Measurements from ENCODE around the gene CHDH.

Gene CHDH

DNA sequence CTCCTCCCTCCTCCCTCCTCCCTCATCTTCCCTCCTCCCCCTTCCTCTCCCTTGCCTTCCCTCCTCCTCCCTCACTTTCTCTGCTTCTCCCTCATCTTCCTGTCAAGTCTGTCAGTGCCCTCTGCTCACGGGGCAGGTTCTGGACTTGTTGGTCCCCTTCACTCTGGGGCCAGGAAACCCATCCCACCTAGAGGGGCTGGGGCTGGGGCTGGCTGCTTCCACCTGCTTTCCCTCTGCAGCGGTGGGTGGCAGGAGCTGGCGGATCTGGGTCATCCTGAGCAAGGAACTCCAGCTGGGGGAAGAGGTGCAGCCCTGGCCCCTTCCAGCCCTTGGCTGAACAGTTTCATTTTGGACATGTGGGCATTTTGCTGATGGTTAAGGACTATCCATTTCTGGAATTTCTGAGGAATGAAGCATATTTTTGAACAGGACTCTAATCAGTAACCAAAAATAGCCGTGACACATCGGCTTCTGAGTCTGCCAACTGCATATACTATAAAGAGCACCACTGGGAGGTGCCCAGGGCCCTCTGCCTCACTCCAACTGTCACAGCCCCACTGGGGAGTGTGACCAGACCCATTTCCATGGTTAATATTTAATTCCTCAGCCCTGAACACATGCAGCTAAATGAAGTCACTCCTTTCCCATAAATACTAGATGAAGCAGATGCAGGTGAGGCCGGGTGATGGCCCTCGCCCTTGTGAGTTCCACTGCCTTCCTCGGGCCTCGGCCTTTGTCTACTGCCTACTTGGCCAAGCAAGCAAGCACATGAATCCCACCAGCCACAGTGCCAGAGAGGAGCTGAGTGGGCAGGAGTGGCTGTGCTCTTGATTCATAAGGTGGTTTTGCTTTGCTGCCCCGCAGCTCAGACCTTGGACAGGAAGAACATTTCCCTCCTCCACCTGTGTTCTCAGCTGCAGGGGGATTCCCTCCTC is 39.8 kb downstream of the CHDH start:
- no peak for DNase-seq

- no peak for DNase-seq
Measured at GRCh38 chr3:53805463-53806159, 40.6 kb downstream of the CHDH start.

GRCh38 chr3:53804697-53805462 is 41.3 kb downstream of the CHDH start:
- DNase-seq: no peak

GRCh38 chr3:53803816-53804695 is 42.2 kb downstream of the CHDH start:
- no peak for DNase-seq

DNA sequence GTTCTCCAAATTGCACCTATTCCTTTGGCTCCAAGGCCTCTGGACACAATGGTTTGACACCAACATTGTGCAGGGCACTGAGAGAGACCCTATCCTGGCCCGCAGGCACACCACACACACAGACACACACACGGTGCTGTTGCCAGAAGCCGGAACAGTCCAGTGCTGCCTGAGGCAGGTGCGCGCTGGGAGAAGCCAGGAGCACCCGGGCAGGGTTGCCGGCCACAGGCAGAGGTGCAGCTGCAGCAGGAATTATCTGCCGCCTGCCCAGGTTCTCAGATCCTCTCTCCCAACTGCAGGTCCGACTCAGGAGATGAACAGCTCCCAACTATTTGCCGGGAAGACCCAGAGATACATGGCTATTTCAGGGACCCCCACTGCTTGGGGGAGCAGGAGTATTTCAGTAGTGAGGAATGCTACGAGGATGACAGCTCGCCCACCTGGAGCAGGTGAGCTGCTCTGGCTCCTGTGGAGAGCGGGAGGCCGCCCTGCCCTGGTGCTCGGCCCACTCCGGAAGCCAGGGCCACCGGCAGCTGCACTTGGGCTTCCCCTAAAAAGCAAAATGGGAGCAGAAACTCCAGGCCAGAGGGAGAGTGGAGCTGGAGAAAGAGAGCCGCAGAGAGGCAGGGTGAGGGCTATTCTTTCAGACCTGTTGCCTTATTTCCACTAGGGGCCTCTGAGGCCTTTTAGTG is 42.9 kb downstream of the CHDH start:
- DNase-seq: no peak

- DNase-seq: no peak
Measured at GRCh38 chr3:53802256-53802880, 43.9 kb downstream of the CHDH start.

DNA sequence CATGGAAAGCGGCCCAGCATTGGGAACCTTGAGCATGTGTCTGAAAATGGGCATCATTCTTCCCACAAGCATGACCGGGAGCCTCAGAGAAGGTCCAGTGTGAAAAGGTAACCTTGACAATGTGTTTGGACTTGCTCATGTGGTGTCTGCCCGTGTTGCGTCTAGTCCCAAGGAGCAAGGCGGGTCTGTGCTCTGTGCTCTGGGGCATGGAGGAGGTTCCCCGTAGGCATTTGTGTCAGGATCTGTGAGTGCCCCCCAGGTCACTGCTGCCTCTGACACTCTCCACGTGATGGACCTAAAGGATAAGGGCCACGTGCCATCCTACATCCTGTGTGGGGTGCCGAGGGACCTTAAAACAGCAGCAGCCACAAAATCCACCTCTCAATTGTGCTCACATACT is 44.9 kb downstream of the CHDH start:
- no peak for DNase-seq

DNA sequence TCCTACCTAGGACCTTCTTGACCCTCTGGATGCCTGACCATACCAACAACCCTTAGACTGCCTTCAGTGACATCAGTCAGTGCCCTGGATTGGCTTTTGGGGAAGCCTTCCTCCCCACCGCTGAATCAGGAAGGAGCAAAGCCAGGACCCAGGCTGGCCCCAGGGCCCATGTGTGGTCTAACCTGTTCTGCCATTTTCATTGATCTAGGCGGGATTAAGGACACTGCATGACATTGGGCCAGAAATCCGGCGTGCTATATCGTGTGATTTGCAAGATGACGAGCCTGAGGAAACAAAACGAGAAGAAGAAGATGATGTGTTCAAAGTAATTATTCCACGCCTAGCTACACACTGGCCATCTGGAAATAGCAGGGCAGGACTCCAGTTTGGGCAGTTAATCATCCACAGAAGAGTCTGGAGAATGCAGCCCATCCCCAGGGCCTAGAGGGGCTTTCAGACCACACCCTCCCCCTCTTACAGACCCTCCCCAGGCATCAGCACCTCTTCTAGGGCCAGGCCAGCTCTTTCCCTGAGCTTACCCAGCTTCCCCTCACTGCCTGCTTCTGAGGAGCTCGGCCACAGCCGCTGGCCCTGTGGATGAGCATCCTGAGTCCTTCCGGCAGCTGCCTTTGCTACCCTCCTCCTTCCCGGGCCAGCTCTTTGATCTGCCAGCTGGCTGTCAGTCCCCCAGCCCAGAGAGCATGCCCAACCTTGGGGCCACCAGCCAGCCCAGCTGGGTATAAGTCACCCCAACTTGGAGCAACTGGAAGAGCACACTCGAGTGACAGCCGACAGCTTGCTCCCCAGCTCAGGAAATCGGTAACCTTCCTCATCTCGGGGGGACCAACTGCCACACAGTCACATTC is 45.9 kb downstream of the CHDH start:
- DNase-seq: no peak

- no peak for DNase-seq
Measured at GRCh38 chr3:53799338-53799865, 46.8 kb downstream of the CHDH start.

DNA sequence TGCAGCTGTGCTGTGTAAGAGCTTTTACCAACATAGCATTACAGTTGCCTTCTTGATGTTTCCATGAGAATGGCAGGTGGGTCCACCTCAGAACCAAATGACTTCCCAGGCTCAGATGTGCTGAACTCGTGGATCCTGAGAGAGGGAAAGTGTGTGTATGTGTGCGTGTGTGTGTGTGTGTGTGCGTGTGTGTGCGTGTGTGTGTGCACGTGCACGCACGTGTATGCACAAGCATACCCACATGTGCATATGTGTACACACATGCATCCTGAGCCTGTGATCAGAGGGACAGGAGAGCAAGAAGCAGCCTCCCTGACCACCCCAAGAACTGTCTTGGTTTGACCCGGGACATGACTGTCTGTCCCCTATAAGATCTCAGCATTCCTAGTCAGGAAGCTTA is 48.1 kb downstream of the CHDH start:
- no peak for DNase-seq

- DNase-seq: no peak
Measured at GRCh38 chr3:53795789-53796560, 50.2 kb downstream of the CHDH start.

DNA sequence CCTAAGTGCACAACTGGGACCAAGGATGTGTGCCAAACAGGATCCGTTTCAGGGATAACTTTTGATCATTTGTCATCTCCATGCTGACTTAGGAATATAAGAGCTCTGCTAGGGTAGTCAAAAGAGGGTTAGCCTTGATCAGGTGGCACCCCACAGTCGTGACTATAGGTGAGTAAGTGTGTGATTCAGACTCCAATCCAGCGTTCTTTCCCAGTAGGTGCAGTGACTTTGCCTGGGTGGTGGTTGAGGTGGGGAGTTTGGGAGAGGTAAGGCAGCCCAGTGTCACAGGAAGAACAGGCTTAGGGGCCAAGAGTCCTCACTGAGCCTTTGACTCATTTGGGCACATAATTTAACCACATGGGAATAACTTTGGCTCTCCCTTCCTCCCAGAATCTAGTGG is 51.0 kb downstream of the CHDH start:
- DNase-seq: no peak

- no peak for DNase-seq
Measured at GRCh38 chr3:53794597-53794996, 51.6 kb downstream of the CHDH start.

- no peak for DNase-seq
Measured at GRCh38 chr3:53792866-53793265, 53.4 kb downstream of the CHDH start.

- DNase-seq: no peak
Measured at GRCh38 chr3:53791317-53791716, 54.9 kb downstream of the CHDH start.

GRCh38 chr3:53790470-53790869 is 55.7 kb downstream of the CHDH start:
- DNase-seq: no peak

DNA sequence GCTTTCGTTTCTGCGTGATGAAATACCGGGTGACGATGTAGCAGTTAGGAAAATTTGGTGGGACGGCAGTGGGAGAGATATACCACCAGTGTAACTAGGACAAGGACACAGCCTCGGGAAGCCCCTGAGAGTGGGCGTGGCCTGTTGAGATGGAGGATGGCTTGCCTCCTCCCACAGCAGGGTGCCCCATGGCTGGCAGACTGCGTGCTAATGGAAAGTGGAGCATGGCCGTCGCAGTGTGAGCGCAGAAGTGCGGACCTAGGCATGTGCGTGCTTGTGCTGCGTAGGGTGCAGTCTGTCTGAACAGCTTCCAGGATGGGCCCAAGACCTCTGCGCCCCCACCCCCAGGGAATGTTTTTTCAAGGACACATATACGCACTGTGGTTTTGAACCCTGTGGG is 56.8 kb downstream of the CHDH start:
- no peak for DNase-seq

- DNase-seq: no peak
Measured at GRCh38 chr3:53788038-53788437, 58.2 kb downstream of the CHDH start.

DNA sequence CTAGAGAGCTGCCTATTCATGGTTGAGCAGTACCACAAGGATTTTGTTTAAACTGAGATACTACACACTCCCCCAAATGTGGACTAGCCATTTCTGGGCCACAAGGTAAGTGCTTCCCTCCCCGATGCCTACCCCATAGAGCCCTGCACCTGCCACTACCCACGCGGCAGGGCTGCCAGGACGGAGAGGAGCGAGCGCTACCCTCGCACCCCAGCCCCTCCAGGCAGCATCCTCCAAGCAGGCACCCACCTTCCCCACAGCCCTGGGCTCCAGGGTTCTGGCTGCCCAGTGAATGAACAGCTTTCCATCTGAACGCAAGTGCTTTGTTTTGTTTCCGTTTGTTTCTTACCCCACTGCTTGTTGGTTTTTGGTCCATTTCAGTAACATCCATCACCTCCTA is 59.2 kb downstream of the CHDH start:
- DNase-seq: no peak
